Ovary (tissue), 9 donors: Measurements from ENCODE around the gene MED27. TPM values are rescaled to one million over a fixed set of nuclear protein-coding genes. Genes with fewer than 3 reads are reported as not detected.

ENCODE experiments used
- DNase-seq, 5 donors: peaks; one replicate each; pipeline ENCODE4 v3.0.0-alpha.2; 2019 to 2020
- H3K27ac ChIP-seq, 2 donors: fragments of 200-600 bp; one replicate each; pipeline versions ENCODE4 v1.5.1 to v1.8.0; 2019 to 2022
- H3K27me3 ChIP-seq: fragments of 200-600 bp; one replicate; pipeline ENCODE4 v1.8.0; 2022
- H3K36me3 ChIP-seq: fragments of 200-600 bp; sonication (generic); one replicate; pipeline ENCODE4 v1.5.1; 2019
- H3K4me1 ChIP-seq: one replicate; pipeline ENCODE4 v1.8.1; 2013; ENCODE audit warnings: mild to moderate bottlenecking, moderate library complexity; ENCODE audit not compliant: insufficient read depth
- H3K4me3 ChIP-seq: fragments of 200-600 bp; sonication (generic); one replicate; pipeline ENCODE4 v1.5.1; 2017
- H3K9me3 ChIP-seq, 2 donors: fragments of 200-600 bp in 1 of 2; sonication (generic) in 1 of 2; one replicate each; pipeline versions ENCODE4 v1.5.1 to v1.8.1; 2013 to 2019; ENCODE audit warnings: mild to moderate bottlenecking in 1 of 2, moderate library complexity in 1 of 2
- CTCF ChIP-seq, 3 donors: fragments of 450-650 bp in 2 of 3; fragments of 200-600 bp in 1 of 3; IDR thresholded peaks; one replicate each; pipeline versions ENCODE4 v1.5.1 to v1.8.0; 2016 to 2022; ENCODE audit warnings: antibody characterized with exemption in 3 of 3, mild to moderate bottlenecking in 1 of 3
- EP300 ChIP-seq: sonication (generic); formaldehyde crosslinking; IDR thresholded peaks from one replicate; pipeline ENCODE4 v1.6.1; 2017; ENCODE audit warnings: antibody characterized with exemption
- POLR2A ChIP-seq: fragments of 450-650 bp; IDR thresholded peaks from one replicate; pipeline ENCODE4 v1.6.1; 2017; ENCODE audit warnings: antibody characterized with exemption, mild to moderate bottlenecking, moderate library complexity
- WGBS, 3 donors: extraction: QIAGEN DNeasy Blood & Tissue Kit in 1 of 3; methylation state at CpG; one replicate each; pipeline versions ENCODE4 v1.1.5 to v1.1.7; 2013 to 2017; 5-methylcytosine and 5-hydroxymethylcytosine counted together
- intact Hi-C, 4 donors: fragments of 100-400 bp; cut with DNase I; formaldehyde crosslinking; loops; one replicate each; pipeline versions ENCODE4 v1.11.0 to v1.15.1; 2022 to 2023
- polyA plus RNA-seq, 2 donors: library from polyadenylated mRNA; stranded (reverse); fragments of 200-250 nt in 1 of 2; fragments of 350-450 nt in 1 of 2; fragmentation: Illumina TruSeq in 1 of 2; extraction: RNeasy Lipid Tissue Mini Kit (QIAGEN cat#74804) in 1 of 2; gene quantifications; one replicate each; pipeline ENCODE4 v1.2.3, GENCODE V29; 2013 to 2014
- total RNA-seq, 7 donors: library from RNA; depleted of rRNA in 2 of 7; stranded (reverse); fragments of >200 nt in 2 of 7; fragmentation: NEBNext Ultra II Directional in 3 of 7; extraction: Animal tissue kit (Norgen Biotek cat#: 25700) in 3 of 7; gene quantifications; one replicate each; pipeline versions ENCODE4 v1.1.0 to v1.2.4, GENCODE V29; 2016 to 2023
- donor health status: DM: no; HTN: no; CAD: no; lungs with moderate emphysema.
- donor health status: DM: no; HTN: no; CAD: no.
- donor health status: Bipolar disorder and iron deficiency.
- donor health status: DM: yes; HTN: yes; CAD: no.
- donor health status: DM: no; HTN: no; CAD: no.
- donor health status: DM: yes; HTN: yes; CAD: no.

Gene MED27
- total and polyA plus RNA-seq, 9 donors, result 7.6 to 24.9 (median 17.4) TPM

GRCh38 chr9:132125944-132126679 is 46.4 kb upstream of the MED27 start:
- Histone ChIP-seq H3K27me3 (no peaks in the 10 kb centered on the region), H3K36me3 (no peaks in the 10 kb centered on the region), H3K4me3 (no peak overlapping the region), H3K9me3 (no peaks in the 10 kb centered on the region), H3K4me1 (no peaks in the 10 kb centered on the region), H3K27ac (no peak overlapping the region)
- intact Hi-C loops, result no loop called here
- no peak for DNase-seq
- WGBS, 3 donors, result 50 to 60% (median 56%) methylated on average over 20 of the region's 20 CpGs
- TF ChIP-seq EP300, result no peak
- TF ChIP-seq CTCF (IDR thresholded peaks at IDR 0.05), result no peak
- no peak for TF ChIP-seq POLR2A

GRCh38 chr9:132125361-132125760 is 45.7 kb upstream of the MED27 start:
- no peak for TF ChIP-seq EP300
- no peak for TF ChIP-seq POLR2A
- TF ChIP-seq CTCF (IDR thresholded peaks at IDR 0.05), result no peak
- Histone ChIP-seq H3K9me3 (no peaks in the 10 kb centered on the region), H3K27ac (no peak overlapping the region), H3K4me3 (no peak overlapping the region), H3K36me3 (no peaks in the 10 kb centered on the region), H3K4me1 (no peaks in the 10 kb centered on the region), H3K27me3 (no peaks in the 10 kb centered on the region)
- no peak for DNase-seq
- WGBS, 3 donors, result 19 to 24% (median 22%) methylated on average over 7 of the region's 7 CpGs
- intact Hi-C loops, result no loop called here

GRCh38 chr9:132124800-132125199 is 45.1 kb upstream of the MED27 start:
- Histone ChIP-seq H3K27ac (no peak overlapping the region), H3K36me3 (no peaks in the 10 kb centered on the region), H3K27me3 (no peaks in the 10 kb centered on the region), H3K4me1 (no peaks in the 10 kb centered on the region), H3K9me3 (no peaks in the 10 kb centered on the region), H3K4me3 (no peak overlapping the region)
- no peak for DNase-seq
- TF ChIP-seq POLR2A, result no peak
- no peak for TF ChIP-seq CTCF (IDR thresholded peaks at IDR 0.05)
- 31 to 34% (median 33%) methylated on average over 6 of the region's 6 CpGs for WGBS, 3 donors
- intact Hi-C loops, result no loop called here

- DNase-seq, result no peak
- Histone ChIP-seq H3K27me3 (no peaks in the 10 kb centered on the region), H3K27ac (no peak overlapping the region), H3K4me3 (no peak overlapping the region), H3K36me3 (no peaks in the 10 kb centered on the region), H3K4me1 (no peaks in the 10 kb centered on the region), H3K9me3 (no peaks in the 10 kb centered on the region)
- TF ChIP-seq POLR2A, result no peak
- TF ChIP-seq CTCF (IDR thresholded peaks at IDR 0.05), result no peak
- TF ChIP-seq EP300, result no peak
- intact Hi-C loops, result no loop called here
- WGBS, 3 donors, result 88 to 95% (median 92%) methylated on average over 2 of the region's 2 CpGs
Observed at GRCh38 chr9:132121021-132121420, 41.4 kb upstream of the MED27 start.
